ENCODE measurements around the gene RASGRF1. TPM values are rescaled to one million over a fixed set of nuclear protein-coding genes. Genes with fewer than 3 reads are reported as not detected.

Gene RASGRF1
- total RNA-seq, 1 donor from 2014 or later, result 82.6 TPM

DNA sequence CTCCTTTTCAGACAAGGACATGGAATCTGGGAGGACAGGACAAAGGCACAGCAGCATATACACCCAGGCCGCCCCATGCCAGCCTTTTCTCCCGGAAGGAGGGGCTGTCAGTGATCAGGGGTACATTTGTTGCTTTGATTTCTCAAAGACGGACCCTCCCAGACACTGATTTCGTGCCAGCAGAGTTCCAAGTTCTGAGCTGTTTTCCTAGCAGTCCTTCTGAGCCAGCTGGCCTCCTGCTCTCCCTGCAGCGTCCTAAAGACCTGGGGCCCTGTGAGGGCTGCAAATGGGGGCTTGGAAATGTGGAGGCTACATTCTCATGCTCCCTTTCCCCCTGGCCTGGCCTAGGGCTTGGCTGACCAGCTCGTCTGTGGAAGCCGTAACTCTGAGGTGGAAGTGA, 168.1 kb downstream of the RASGRF1 start:
- no peak for ATAC-seq
- intact Hi-C loops (cut with DNase I), result no loop called here
- Histone ChIP-seq H3K9me3 (no peaks in the 10 kb centered on the region), H3K27me3 (ENCODE audit: low read depth) (no peaks in the 10 kb centered on the region), H3K4me1 (peaks cover 4% of the 10 kb centered on the region), H3K27ac (no peak overlapping the region), H3K36me3 (peaks cover 91% of the 10 kb centered on the region), H3K4me3 (no peak overlapping the region)
- DNase-seq, result no peak
- TF ChIP-seq, protein P1, sequence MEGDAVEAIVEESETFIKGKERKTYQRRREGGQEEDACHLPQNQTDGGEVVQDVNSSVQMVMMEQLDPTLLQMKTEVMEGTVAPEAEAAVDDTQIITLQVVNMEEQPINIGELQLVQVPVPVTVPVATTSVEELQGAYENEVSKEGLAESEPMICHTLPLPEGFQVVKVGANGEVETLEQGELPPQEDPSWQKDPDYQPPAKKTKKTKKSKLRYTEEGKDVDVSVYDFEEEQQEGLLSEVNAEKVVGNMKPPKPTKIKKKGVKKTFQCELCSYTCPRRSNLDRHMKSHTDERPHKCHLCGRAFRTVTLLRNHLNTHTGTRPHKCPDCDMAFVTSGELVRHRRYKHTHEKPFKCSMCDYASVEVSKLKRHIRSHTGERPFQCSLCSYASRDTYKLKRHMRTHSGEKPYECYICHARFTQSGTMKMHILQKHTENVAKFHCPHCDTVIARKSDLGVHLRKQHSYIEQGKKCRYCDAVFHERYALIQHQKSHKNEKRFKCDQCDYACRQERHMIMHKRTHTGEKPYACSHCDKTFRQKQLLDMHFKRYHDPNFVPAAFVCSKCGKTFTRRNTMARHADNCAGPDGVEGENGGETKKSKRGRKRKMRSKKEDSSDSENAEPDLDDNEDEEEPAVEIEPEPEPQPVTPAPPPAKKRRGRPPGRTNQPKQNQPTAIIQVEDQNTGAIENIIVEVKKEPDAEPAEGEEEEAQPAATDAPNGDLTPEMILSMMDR (IDR thresholded peaks at IDR 0.05), result no peak

- Histone ChIP-seq H3K4me1 (peaks cover 10% of the 10 kb centered on the region), H3K9me3 (no peaks in the 10 kb centered on the region), H3K4me3 (no peak overlapping the region), H3K27ac (no peak overlapping the region), H3K36me3 (peaks cover 85% of the 10 kb centered on the region), H3K27me3 (ENCODE audit: low read depth) (no peaks in the 10 kb centered on the region)
- DNase-seq, result no peak
- intact Hi-C loops (cut with DNase I), result no loop called here
- TF ChIP-seq, protein P1 (IDR thresholded peaks at IDR 0.05), result no peak
- ATAC-seq, result no peak
Measured at GRCh38 chr15:78921940-78922339, 168.6 kb downstream of the RASGRF1 start.

GRCh38 chr15:78921517-78921916, 169.1 kb downstream of the RASGRF1 start:
- DNase-seq, result no peak
- Histone ChIP-seq H3K9me3 (no peaks in the 10 kb centered on the region), H3K36me3 (peaks cover 81% of the 10 kb centered on the region), H3K4me3 (no peak overlapping the region), H3K27me3 (ENCODE audit: low read depth) (no peaks in the 10 kb centered on the region), H3K27ac (no peak overlapping the region), H3K4me1 (peaks cover 14% of the 10 kb centered on the region)
- ATAC-seq, result no peak
- TF ChIP-seq, protein P1 (IDR thresholded peaks at IDR 0.05), result no peak
- intact Hi-C loops (cut with DNase I), result no loop called here

- Histone ChIP-seq H3K27me3 (ENCODE audit: low read depth) (no peaks in the 10 kb centered on the region), H3K9me3 (no peaks in the 10 kb centered on the region), H3K4me3 (no peak overlapping the region), H3K4me1 (peaks cover 39% of the 10 kb centered on the region), H3K27ac (no peak overlapping the region), H3K36me3 (peaks cover 66% of the 10 kb centered on the region)
- DNase-seq (no peak), ATAC-seq (no peak)
- TF ChIP-seq, protein P1 (IDR thresholded peaks at IDR 0.05), result no peak
- intact Hi-C loops (cut with DNase I), result no loop called here
Measured at GRCh38 chr15:78917888-78918287, 172.7 kb downstream of the RASGRF1 start.

GRCh38 chr15:78916088-78916487, 174.5 kb downstream of the RASGRF1 start:
- ATAC-seq, result no peak
- Histone ChIP-seq H3K9me3 (no peaks in the 10 kb centered on the region), H3K27me3 (ENCODE audit: low read depth) (no peaks in the 10 kb centered on the region), H3K27ac (peak overlapping the region; percentile 56), H3K4me3 (no peak overlapping the region), H3K4me1 (peaks cover 49% of the 10 kb centered on the region), H3K36me3 (peaks cover 66% of the 10 kb centered on the region)
- DNase-seq, result no peak
- TF ChIP-seq, protein P1 (IDR thresholded peaks at IDR 0.05), result no peak
- intact Hi-C loops (cut with DNase I), result no loop called here
